ENCODE results near the gene CELSR1.

DNA sequence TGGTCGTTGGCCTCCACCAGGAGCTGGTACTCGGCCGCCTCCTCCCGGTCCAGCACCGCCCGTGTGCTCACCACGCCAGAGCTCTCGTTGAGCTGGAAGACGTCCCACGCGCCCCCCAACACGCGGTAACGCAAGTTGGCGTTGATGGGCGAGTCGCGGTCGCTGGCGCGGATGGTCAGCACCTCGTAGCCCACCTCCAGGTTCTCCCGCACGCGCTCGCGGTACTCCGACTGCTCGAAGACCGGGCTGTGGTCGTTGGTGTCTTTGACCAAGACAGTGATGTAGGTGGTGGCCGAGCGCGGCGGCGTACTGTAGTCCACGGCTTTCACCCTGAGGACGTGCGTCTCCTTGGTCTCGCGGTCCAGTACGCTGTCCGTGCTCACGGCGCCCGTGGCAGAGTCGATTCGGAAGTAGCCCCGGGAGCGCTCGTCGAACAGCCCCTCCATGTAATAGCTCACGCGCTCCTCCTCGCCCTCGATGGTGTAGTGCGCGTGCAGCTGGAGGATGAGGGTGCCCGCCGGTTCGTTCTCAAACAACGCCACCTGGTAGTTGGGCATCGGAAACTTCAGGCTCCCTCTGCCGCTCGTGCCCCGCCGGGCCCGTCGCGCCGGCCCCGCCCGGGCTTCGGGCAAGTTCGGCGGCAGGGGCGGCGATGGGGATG, 1.4 kb downstream of the CELSR1 start:
- TF ChIP-seq ZNF121 (CRISPR knock-in tag; IDR thresholded peaks at IDR 0.05), result no peak
- TF ChIP-seq, protein P1, sequence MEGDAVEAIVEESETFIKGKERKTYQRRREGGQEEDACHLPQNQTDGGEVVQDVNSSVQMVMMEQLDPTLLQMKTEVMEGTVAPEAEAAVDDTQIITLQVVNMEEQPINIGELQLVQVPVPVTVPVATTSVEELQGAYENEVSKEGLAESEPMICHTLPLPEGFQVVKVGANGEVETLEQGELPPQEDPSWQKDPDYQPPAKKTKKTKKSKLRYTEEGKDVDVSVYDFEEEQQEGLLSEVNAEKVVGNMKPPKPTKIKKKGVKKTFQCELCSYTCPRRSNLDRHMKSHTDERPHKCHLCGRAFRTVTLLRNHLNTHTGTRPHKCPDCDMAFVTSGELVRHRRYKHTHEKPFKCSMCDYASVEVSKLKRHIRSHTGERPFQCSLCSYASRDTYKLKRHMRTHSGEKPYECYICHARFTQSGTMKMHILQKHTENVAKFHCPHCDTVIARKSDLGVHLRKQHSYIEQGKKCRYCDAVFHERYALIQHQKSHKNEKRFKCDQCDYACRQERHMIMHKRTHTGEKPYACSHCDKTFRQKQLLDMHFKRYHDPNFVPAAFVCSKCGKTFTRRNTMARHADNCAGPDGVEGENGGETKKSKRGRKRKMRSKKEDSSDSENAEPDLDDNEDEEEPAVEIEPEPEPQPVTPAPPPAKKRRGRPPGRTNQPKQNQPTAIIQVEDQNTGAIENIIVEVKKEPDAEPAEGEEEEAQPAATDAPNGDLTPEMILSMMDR (CRISPR knock-in tag; IDR thresholded peaks at IDR 0.05), result no peak
- no peak for TF ChIP-seq CREB1 (IDR thresholded peaks at IDR 0.05)
- no peak for TF ChIP-seq CREB1 (CRISPR knock-in tag; IDR thresholded peaks at IDR 0.05)
- no peak for TF ChIP-seq ZFY (CRISPR knock-in tag; IDR thresholded peaks at IDR 0.05)
- no peak for TF ChIP-seq NR2C2 (CRISPR knock-in tag; IDR thresholded peaks at IDR 0.05; ENCODE audit: borderline replicate concordance)
- TF ChIP-seq, protein P2, sequence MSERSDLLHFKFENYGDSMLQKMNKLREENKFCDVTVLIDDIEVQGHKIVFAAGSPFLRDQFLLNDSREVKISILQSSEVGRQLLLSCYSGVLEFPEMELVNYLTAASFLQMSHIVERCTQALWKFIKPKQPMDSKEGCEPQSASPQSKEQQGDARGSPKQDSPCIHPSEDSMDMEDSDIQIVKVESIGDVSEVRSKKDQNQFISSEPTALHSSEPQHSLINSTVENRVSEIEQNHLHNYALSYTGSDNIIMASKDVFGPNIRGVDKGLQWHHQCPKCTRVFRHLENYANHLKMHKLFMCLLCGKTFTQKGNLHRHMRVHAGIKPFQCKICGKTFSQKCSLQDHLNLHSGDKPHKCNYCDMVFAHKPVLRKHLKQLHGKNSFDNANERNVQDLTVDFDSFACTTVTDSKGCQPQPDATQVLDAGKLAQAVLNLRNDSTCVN (CRISPR knock-in tag; IDR thresholded peaks at IDR 0.05; ENCODE audit: borderline replicate concordance), result no peak
- TF ChIP-seq ZNF296 (CRISPR knock-in tag; conservative IDR thresholded peaks at IDR 0.05), result no peak
- TF ChIP-seq, protein P3, sequence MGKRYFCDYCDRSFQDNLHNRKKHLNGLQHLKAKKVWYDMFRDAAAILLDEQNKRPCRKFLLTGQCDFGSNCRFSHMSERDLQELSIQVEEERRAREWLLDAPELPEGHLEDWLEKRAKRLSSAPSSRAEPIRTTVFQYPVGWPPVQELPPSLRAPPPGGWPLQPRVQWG (CRISPR knock-in tag; IDR thresholded peaks at IDR 0.05; ENCODE audit: borderline replicate concordance, low read depth), result no peak
- no peak for TF ChIP-seq ZNF143 (CRISPR knock-in tag; IDR thresholded peaks at IDR 0.05)
